Neural cell (in vitro differentiated cells): Measurements from ENCODE around the gene MAN2B2. TPM values are rescaled to one million over a fixed set of nuclear protein-coding genes. Genes with fewer than 3 reads are reported as not detected.

Experiments
- H2AFZ ChIP-seq: fragments of 200-600, 300-800 bp; sonication (generic), shearing (Covaris generic); 2 replicates; pipeline ENCODE4 v1.6.0; 2014; ENCODE audit warnings: low read depth, mild to moderate bottlenecking, antibody characterized with exemption, low read length, moderate library complexity
- H3F3A ChIP-seq: fragments of 200-600 bp; shearing (Covaris generic); 2 replicates; pipeline ENCODE4 v1.6.1; 2016; ENCODE audit warnings: mild to moderate bottlenecking, moderate library complexity, mixed read lengths, antibody characterized with exemption, low read length; ENCODE audit not compliant: insufficient read depth, poor library complexity, severe bottlenecking
- H3K27ac ChIP-seq: fragments of 200-600, 300-800 bp; sonication (generic), shearing (Covaris generic); 2 replicates; pipeline ENCODE4 v1.5.1; 2014; ENCODE audit warnings: mild to moderate bottlenecking, low read length, moderate library complexity
- H3K27me3 ChIP-seq: fragments of 300-800, 200-600 bp; sonication (generic), shearing (Covaris generic); 2 replicates; pipeline ENCODE4 v1.6.0; 2014; ENCODE audit warnings: mild to moderate bottlenecking, low read depth, low read length, moderate library complexity; ENCODE audit not compliant: insufficient read depth
- H3K36me3 ChIP-seq: fragments of 300-800, 200-600 bp; sonication (generic), shearing (Covaris generic); 2 replicates; pipeline ENCODE4 v1.5.1; 2014; ENCODE audit warnings: mild to moderate bottlenecking, antibody characterized with exemption, low read length, moderate library complexity; ENCODE audit not compliant: insufficient read depth
- H3K4me2 ChIP-seq: fragments of 300-800, 200-600 bp; sonication (generic), shearing (Covaris generic); 2 replicates; pipeline ENCODE4 v1.6.0; 2014; ENCODE audit warnings: mild to moderate bottlenecking, low read length
- H3K4me3 ChIP-seq: fragments of 300-800, 200-600 bp; sonication (generic), shearing (Covaris generic); 2 replicates; pipeline ENCODE4 v1.5.1; 2014; ENCODE audit warnings: mild to moderate bottlenecking, low read length, moderate library complexity
- H3K79me2 ChIP-seq: fragments of 200-600 bp; shearing (Covaris generic); replicated peaks from 2 replicates; pipeline ENCODE4 v1.6.0; 2014; ENCODE audit warnings: mild to moderate bottlenecking, low read length, moderate library complexity; ENCODE audit not compliant: insufficient read depth
- H3K9ac ChIP-seq: fragments of 300-800, 200-600 bp; sonication (generic), shearing (Covaris generic); 2 replicates; pipeline ENCODE4 v1.6.1; 2016; ENCODE audit warnings: mild to moderate bottlenecking, low read length, mixed read lengths
- H3K9me2 ChIP-seq: fragments of 200-600 bp; shearing (Covaris generic); 2 replicates; pipeline ENCODE4 v1.6.1; 2016; ENCODE audit warnings: mild to moderate bottlenecking, low read length, mixed read lengths; ENCODE audit not compliant: insufficient read depth
- H3K9me3 ChIP-seq: fragments of 200-600, 300-800 bp; sonication (generic), shearing (Covaris generic); 2 replicates; pipeline ENCODE4 v1.6.1; 2016; ENCODE audit warnings: mild to moderate bottlenecking, mixed run types, low read length, moderate library complexity, mixed read lengths
- H4K20me1 ChIP-seq: fragments of 200-600 bp; shearing (Covaris generic); 2 replicates; pipeline ENCODE4 v1.6.1; 2016; ENCODE audit warnings: mild to moderate bottlenecking, mixed run types; ENCODE audit not compliant: insufficient read depth
- CTCF ChIP-seq: fragments of 450-650 bp; IDR thresholded peaks from 2 replicates; pipeline ENCODE4 v1.5.1; 2014; ENCODE audit warnings: antibody characterized with exemption, mild to moderate bottlenecking, moderate library complexity; ENCODE audit not compliant: poor library complexity, severe bottlenecking
- EP300 ChIP-seq: fragments of 450-650 bp; conservative IDR thresholded peaks from 2 replicates; pipeline ENCODE4 v1.6.1; 2014; ENCODE audit warnings: antibody characterized with exemption, mild to moderate bottlenecking, moderate library complexity; ENCODE audit not compliant: poor library complexity, severe bottlenecking
- EZH2 ChIP-seq: fragments of 200-600, 300-800 bp; shearing (Covaris generic), sonication (generic); IDR thresholded peaks from 2 replicates; pipeline ENCODE4 v1.6.1; 2014; ENCODE audit warnings: antibody characterized with exemption, low read length, borderline replicate concordance, mild to moderate bottlenecking; ENCODE audit not compliant: insufficient read depth, poor library complexity, severe bottlenecking
- MXI1 ChIP-seq: fragments of 450-650 bp; conservative IDR thresholded peaks from 2 replicates; pipeline ENCODE4 v1.6.1; 2014; ENCODE audit warnings: antibody characterized with exemption, mild to moderate bottlenecking; ENCODE audit not compliant: poor library complexity, severe bottlenecking
- POLR2AphosphoS5 ChIP-seq: IDR thresholded peaks from 2 replicates; pipeline ENCODE4 v1.6.1; 2012
- RAD21 ChIP-seq: fragments of 450-650 bp; conservative IDR thresholded peaks from 2 replicates; pipeline ENCODE4 v1.6.1; 2014; ENCODE audit warnings: antibody characterized with exemption, mild to moderate bottlenecking, moderate library complexity
- REST ChIP-seq: IDR thresholded peaks from 2 replicates; pipeline ENCODE4 v1.6.1; 2012; ENCODE audit warnings: borderline replicate concordance
- SMC3 ChIP-seq: fragments of 450-650 bp; conservative IDR thresholded peaks from 2 replicates; pipeline ENCODE4 v1.6.1; 2014; ENCODE audit warnings: antibody characterized with exemption, mild to moderate bottlenecking, moderate library complexity; ENCODE audit not compliant: poor library complexity
- TAF1 ChIP-seq: IDR thresholded peaks from 2 replicates; pipeline ENCODE4 v1.6.1; 2012; ENCODE audit warnings: low read depth
- polyA plus RNA-seq: library from polyadenylated mRNA; depleted of rRNA; stranded (reverse); fragments of >200 nt; gene quantifications from 2 replicates; pipeline ENCODE4 v1.2.3, GENCODE V29; 2014

MAN2B2 gene
- polyA plus RNA-seq, 1 donor from 2014 or later = 7.5 TPM

DNA sequence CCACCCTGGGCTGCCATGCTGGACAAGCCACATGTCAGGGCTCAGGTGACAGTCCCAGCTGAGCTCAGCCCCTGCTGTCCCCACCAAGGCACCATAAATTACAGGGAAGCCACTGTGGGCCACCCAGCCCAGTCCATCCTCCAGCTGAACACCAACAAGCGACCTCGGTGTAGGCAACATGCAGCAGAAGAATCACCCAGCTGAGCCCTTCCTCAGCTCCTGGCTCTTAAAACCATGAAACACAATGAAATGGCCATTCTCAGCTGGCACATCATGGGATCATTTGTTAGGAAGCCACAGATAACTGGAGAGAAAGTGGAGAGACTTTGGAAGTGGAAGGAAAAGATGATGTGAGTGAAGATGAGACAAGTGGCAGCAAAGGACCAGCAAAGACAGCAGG, 23.3 kb upstream of the MAN2B2 start:
- Histone ChIP-seq H4K20me1 (no peaks in the 10 kb centered on the region), H3K79me2 (no peaks in the 10 kb centered on the region)

GRCh38 chr4:6555519-6555918, 19.5 kb upstream of the MAN2B2 start:
- H3K9me2 ChIP-seq = no peaks in the 10 kb centered on the region
- H3K4me2 ChIP-seq = no peak overlapping the region
- no peak overlapping the region for H3K27ac ChIP-seq
- no peak overlapping the region for H3K4me3 ChIP-seq
- no peak overlapping the region for H2AFZ ChIP-seq
- peaks cover 41% of the 10 kb centered on the region for H3K27me3 ChIP-seq
- no peaks in the 10 kb centered on the region for H3K36me3 ChIP-seq
- H3F3A ChIP-seq = no peaks in the 10 kb centered on the region
- no peaks in the 10 kb centered on the region for H4K20me1 ChIP-seq
- no peaks in the 10 kb centered on the region for H3K79me2 ChIP-seq
- TF ChIP-seq TAF1 (no peak), MXI1 (no peak)
- no peak overlapping the region for H3K9ac ChIP-seq
- peaks cover 3% of the 10 kb centered on the region for H3K9me3 ChIP-seq

More for the DNA sequence above, 23.3 kb upstream of the MAN2B2 start:
- Histone ChIP-seq H3K4me2 (no peak overlapping the region), H3K9ac (no peak overlapping the region), H3K4me3 (no peak overlapping the region), H3F3A (no peaks in the 10 kb centered on the region), H3K9me2 (no peaks in the 10 kb centered on the region), H3K27me3 (peaks cover 9% of the 10 kb centered on the region), H2AFZ (no peak overlapping the region), H3K36me3 (no peaks in the 10 kb centered on the region), H3K9me3 (peaks cover 3% of the 10 kb centered on the region), H3K27ac (no peak overlapping the region)
- no peak for TF ChIP-seq CTCF
- no peak for TF ChIP-seq EZH2
- no peak for TF ChIP-seq POLR2AphosphoS5
- no peak for TF ChIP-seq MXI1
- no peak for TF ChIP-seq RAD21
- no peak for TF ChIP-seq TAF1
- TF ChIP-seq REST = no peak
- TF ChIP-seq EP300 = no peak
- no peak for TF ChIP-seq SMC3

DNA sequence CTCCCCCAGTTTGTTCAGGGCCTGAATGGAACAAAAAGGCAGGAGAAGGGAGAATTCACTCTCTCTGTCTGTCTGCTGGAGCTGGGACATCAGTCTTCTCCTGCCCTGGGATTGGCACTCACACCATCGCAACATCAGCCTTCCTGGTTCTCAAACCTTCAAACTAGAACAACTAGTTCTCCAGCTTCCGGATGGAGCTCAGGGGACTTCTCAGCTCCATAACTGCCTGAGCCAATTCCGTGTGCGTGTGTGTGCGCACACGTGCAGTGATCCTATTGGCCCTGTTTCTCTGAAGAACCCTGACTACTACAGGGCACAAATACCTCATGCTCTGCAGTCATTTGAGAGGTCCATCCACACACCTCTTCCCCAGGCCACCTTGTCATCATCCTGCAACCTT, 18.7 kb upstream of the MAN2B2 start:
- Histone ChIP-seq H3K27ac (no peak overlapping the region), H3K27me3 (peaks cover 48% of the 10 kb centered on the region), H3K9me2 (no peaks in the 10 kb centered on the region), H3K9ac (no peak overlapping the region), H3K4me2 (no peak overlapping the region), H2AFZ (no peak overlapping the region), H3K36me3 (no peaks in the 10 kb centered on the region), H3K79me2 (no peaks in the 10 kb centered on the region), H3K9me3 (peaks cover 3% of the 10 kb centered on the region), H4K20me1 (no peaks in the 10 kb centered on the region), H3K4me3 (no peak overlapping the region), H3F3A (no peaks in the 10 kb centered on the region)
- TF ChIP-seq MXI1 = no peak
- TF ChIP-seq EZH2 = no peak
- no peak for TF ChIP-seq SMC3
- no peak for TF ChIP-seq EP300
- TF ChIP-seq RAD21 = no peak
- TF ChIP-seq REST = no peak
- no peak for TF ChIP-seq CTCF
- no peak for TF ChIP-seq TAF1
- no peak for TF ChIP-seq POLR2AphosphoS5
